HG03442 (cell line): Measurements from ENCODE around the gene TSKU.

Source experiments
- ATAC-seq: cut with Tn5 transposase; IDR thresholded peaks from one replicate; pipeline ENCODE4 v1.9.1; 2021; ENCODE audit warnings: mild to moderate bottlenecking, moderate library complexity; ENCODE audit not compliant: unreplicated experiment

The TSKU gene

DNA sequence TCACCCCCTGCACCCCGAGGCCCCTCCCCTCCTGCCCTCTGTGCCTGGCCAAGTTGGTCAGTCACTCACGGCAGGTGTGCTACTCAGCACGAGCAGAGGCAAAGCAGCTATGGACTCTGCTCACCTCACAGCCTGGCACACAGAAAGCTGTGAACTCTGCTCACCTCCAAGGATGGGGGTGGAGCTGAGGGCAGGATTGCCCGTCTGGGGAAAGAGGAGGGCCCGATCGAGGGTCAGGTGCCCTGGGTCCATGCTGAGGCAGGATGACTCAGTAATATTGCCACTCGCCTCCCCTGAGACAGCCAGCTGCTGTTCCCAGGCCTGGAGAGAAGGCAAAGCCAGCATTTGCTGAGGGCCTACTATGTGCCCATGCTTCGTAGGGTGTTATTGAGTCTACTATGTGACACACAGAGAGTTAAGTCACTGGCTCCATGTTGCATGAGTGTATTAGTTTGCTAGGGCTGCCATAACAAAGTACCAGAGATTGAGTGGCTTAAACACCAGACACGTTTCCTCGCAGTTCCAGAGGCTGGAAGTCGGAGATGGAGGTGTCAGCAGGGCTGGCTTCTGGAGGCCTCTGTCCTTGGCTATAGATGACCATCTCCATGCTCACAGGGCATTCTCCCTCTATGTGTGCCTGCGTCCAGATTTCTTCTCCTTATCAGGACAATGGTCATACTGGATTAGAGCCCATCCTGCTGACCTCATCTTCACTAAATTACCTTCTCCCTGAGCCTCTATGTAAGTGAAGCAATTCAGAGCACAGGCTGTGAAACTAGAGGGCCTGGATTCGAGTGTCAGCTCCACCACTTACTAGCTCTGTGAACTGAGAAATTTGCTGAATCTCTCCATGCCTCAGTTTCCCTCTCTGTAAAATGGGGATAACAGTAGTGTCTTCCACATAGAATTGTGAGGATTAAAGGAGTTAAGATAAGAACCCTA, 13.2 kb upstream of the TSKU start:
- no peak for ATAC-seq

DNA sequence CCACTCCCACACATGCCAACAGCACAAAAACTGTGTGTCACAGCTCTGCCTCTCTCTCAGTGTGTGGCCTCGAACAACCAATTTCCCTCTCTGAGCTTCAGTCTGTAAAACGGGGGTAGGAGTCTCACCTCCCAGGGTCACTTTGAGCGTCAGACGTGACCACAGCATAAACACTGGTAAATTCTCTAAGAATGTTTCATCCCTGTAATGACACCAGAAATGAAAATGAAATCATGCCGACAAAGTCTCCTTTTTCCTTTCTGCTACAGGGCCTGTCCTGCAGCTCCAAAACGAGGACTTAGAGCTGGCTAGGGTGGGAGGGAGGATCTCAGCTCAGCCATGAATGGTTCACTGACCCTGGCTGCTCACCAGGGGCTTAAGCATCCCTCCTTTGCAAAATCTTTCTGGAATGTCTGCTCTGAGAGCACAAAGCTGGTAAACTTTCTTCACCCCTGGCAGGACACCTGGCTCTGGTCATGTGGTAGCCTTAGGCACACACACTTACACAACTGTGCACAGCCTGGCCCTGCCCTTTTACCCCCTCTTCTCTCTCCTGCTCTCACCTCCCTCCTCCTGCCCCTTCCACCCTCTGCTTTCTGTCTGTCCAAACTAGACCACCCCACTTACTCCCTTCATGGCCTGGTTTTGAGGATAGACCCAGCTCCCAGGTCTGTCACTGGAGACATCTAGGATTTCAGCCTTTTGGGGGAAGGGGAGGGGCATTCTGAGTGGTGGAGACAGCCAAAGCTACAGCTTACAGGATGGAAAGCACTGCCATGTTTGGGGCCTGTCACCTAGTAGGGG, 12.3 kb upstream of the TSKU start:
- no peak for ATAC-seq

DNA sequence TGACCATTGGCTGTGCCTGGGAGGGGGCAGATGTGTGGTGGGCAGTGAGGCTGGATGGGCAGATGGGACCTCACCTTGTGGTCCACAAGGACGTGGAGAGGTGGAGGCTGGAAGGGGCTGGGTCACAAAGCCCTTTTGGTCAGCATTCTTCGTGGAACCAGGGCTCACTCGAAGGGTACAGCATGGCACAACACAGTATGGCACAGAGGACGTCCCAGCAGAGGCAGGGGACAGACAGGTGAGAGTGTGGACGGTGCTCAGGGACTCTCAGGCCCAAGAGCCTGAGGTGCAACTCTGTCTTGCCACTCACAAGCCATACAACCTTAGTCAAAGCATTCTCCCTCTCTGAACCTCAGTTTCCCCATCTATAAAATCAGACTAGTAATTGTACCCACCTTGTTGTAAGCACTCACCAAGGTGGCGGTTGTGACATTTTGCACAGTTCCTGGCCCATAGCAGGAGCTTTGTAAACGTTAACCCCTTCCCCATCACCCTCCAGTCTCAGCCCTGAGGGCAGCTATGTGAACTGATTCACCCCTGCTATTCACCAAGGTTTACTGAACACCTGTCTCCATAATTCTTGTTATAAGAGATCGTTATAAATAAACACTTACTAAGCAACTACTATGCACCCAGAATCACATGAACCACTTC, 11.6 kb upstream of the TSKU start:
- no peak for ATAC-seq

DNA sequence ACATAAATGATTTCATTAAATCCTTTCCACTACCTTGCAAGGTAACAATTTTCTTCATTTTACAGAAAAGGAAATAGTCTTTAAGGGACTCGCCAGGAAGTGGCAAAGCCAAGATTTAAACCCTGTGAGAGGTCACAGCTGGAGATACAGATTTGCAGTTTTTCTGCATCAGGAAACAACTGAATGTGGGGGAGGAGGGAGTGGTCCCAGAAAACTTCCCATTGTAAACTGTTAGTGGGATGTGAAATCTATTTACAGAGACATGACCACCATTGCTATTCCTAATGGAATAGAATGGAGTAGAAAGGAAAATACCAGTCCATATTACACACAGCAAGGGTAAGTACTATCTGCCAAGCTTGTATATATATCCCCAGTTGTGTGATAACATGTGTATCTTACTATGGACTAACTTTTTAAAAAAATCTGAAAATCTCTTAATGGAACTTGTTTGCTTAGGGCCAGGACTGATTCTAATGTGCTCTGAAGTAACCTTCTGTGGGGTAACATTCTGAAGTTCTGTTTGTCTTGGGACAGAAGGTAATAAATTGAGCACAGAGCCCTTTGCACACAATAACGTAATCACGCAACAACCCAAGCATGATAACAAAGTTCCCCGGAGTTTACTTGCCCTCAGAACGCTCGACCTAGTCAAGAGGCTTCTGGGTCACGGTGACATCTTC, 10.9 kb upstream of the TSKU start:
- ATAC-seq = no peak

DNA sequence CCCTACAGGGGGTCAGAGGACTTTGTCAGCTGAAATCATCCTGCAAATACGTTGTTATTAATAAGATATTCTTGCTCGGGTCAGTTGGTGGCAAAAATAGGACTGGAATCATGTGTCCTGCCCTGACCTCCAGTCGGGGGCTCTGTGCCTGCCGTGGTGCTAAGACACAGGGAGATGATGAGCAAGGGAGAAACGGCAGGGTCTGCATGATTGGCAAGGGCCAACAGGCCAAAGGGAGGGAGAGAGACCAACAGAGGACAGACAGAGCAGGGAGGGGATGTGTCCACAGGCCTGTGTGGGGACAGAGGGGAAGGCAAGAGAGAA, 10.4 kb upstream of the TSKU start:
- no peak for ATAC-seq

DNA sequence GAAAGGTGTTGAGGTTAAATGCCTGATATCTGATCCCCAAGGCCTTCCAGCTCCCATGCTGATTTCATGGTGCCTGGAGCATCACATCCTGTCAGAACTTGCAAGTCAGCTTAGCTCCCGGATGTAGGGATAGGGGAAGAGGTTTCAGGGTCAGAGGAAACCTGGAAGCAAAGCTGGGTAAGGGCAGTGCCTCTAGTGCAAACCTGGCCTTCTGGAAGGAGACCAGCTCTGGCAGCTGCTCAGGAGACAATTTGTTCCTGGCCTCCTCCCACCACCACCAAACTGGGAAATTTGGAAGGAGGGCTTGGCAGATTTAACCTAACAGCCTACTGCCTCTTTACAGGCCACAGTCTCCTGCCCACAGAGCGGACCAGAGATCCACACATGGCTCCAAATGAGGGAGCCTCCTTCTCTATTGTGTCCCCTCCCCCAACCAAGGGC, 9.2 kb upstream of the TSKU start:
- ATAC-seq = no peak

DNA sequence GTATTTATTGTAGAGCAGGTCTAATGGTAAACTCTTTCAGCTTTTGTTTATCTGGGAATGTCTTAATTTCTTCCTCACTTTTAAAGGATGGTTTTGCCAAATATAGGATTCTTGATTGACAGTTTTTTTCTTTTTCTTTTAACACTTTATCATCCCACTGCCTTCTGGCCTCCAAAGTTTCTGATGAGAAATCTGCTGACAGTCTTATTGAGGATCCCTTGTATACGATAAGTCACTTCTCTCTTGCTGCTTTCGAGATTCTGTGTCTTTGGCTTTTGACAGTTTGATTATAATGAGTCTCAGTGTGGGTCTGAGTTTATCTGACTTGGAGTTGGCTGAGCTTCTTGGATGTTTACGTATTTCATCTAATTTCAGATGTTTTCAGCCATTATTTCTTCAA, 6.7 kb upstream of the TSKU start:
- ATAC-seq = no peak

DNA sequence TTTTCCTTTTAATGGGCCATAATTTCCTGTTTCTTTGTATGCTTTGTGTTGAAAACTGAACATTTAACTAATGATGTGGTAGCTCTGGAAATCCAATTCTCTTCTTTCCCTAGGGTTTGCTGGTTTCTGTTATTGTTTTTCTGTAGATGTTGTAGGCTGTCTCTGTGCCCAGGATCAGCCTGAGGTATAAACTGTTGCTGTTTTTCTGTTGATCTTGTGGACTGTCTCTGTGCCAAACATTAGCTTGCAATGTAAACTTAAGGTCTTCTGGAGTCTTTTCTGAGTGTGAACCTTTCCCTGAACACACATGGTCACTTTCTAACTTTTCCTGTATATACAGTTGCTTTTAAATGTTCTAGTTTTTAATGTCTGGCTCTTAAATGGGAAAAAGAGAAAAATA, 5.9 kb upstream of the TSKU start:
- no peak for ATAC-seq

DNA sequence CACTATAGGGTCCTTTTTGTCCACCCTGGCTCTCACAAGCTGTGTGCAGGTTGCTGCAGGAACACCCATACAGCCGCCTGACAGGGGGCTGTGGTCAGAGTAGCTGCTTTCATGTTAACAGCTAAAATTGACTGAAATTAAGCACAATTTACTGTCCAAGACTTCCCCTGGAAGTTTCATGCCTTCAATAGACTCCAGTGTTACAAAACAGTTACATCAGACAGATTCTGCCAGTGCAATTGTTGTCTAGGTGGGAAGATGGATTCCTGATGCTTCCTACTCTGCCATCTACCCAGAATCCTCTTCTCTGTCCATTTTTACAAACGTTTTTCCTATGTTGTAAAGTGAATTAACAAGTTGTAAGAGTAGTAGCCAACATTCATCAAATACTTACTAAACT, 5.3 kb upstream of the TSKU start:
- no peak for ATAC-seq

DNA sequence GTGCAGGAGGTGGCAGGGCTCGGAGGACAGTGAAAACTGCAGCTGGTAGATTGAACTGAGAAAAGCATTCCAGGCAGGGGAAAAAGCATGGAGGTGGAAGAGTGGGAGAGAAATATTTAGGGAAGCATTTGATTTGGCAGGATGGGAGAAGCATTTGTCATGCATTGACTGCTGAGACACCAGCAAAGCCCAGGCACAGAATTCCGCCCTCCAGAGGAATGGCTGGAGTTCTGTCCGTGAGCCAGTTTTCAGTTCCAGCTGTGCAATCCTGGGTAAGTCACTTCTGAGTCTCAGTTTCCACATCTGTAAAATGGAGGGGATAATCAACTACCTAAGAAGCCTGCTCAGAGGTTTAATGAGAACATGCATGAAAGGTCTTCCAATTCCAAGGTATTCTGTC, 4.3 kb upstream of the TSKU start:
- ATAC-seq = no peak

DNA sequence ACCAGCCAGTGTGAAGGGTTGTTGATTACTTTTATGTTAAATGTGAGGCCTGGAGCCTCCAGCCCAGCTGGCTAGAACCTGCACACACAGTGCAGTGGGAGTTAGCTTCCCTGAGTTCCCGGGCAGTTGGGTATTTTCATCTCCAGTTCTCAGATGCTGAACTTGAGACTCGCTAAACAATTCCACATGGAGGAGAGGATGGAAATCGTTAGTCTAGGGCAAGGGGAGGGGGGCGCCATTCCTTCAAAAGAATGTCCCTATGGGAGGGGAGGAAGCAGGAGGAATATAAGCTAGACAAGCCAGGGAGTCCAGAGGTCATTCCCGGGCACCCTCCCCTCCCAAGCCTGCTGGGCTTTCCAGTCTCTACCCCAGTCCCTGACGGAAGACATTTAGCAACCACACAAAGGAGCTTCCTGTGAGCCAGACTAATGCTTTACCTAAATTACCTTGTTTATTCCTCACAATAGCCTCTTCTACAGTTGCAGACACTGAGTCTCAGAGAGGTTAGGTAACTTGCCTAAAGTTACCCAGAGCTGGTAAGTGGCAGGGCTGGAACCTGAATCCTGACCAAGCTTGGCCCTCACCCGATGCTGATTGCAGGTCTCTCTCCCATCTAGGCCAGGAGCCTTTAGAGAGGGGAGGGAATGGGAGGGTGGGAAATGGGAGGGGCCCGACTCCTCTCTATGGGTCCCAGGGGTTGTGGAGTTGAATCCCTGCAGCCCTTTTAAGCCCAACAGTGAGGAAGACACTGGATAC, 1.9 kb upstream of the TSKU start:
- no peak for ATAC-seq

DNA sequence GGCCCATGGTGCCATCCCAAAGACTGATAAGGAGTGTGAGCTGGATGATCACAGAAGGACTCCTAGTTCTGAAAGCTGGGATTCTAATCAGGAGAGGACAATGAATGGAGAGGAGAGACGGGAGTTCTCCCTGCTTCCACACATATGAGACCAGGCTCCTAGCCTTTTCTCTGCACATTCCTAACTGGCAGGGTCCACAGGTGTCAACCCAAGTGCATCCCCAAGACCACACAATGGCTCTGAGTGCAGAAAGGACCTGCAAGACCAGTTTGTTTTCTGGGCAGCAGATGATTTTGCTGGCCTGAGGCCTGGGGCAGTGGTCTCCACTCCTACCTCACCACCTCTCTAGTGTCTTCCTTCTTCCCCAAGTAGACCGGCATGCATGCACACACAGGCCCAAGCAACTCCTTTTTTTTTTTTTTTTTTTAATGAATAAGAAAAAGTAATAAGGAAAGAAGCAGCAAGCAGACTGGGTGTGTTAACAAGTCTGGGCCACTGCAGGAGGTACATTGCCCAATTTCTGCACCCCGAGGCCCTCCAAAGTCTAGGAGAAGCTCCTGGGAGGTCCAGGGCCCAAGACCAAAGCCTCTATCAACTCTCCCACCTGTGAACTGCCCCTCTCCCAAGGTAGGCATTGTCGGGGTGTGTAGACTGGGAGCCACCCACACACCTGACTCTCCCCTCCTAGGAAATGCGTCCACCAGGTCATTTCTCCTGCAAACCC, 1.2 kb upstream of the TSKU start:
- no peak for ATAC-seq

DNA sequence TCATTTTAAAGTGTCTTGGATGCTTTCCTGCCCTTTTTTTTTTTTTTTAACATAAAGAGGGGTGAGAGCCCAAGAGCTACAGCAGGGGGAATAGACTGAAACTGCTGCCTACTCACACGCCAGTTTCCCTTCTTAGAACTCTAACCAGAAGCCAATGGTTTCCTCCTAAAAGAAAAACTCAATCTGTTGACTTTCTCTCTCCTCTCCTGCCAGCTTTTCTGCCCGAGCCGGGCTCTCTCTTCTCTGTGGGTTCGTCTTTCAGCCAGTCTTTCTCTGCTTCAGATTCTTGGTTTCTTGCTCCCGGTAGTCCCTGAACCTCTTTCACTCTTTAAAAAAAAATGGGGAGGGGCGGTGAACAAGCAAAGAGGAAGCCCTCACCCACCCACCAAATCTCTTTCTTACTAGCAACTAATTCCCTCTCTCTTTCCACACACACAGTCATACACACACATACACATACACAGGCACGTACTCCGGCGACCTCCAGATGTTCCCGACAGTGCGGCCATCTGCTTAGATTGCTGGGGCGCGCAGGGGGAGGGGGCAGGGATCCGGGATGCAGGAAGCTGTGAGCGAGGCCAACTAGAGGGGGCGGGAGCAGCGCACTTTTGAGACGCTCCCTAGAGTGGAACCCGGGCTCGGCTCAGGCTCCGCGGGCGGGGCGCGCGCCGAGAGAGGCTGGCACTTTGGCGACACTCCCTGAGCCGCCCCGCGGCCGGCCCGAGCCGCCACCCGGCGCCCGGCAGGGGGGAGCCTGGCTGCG, 444 bp upstream of the TSKU start:
- no peak for ATAC-seq

DNA sequence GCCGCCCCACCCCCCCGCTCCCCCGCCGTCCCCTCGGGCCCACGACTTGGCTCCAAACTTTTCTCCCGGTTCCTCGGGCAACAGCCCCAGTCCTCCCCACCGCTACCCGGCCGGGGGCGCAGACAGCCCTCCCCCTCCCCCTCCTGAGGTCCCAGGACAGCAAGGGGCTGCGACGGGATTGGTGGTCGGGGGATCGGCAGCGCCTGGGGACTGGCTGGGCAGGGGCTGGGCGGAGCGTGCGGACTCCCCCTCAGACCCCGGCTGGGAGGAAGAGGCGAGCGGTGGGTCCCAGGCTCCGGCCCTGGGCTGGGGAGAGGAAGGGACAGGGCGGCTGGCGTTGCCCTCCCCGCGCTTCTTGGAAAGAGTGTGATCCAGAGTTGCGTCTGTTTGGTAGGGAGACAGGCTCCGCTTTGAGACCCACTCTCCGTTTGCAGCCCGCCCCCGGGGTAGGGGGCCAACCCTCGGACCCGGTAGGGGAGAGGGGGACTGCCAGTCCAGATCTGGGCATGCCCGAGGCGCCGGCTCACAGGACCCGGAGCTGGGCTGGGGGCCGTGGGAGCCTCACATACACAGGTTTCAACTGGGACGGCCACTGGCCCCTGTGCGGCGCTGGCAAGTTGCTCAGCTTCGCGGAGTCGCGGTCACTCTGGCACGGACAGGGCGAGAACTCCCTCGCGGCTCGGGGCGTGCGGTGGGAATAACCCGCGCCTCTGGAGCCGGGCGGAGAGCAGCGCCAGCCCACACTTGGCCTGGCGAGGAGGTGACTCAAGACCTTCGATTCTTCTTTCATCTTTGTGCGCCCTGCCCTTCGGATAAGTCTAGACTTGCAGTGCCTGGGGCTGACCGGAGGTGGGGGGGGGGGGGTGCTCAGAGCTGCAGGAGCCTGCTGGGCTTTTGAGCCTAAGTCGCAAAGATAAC, 999 bp downstream of the TSKU start:
- ATAC-seq = no peak

DNA sequence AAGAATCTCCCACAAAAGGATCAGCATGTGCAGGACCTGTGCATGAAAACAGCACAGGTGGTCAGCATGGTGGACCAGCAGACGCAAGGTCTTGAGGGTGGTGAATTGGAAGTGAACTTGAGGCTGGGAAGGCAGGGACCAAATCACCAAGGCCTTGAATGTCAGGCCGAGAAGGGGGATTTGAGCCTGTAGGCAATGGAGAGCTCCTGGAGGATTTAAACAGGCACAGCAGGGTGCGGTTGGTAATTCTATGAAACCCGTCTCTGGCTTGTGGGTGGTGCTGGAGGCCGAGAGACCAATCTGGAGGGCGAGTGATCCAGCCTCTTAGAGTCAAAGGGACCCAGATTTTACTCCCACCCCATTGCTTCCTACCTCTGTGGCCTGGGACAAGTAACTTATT, 2.4 kb downstream of the TSKU start:
- no peak for ATAC-seq

DNA sequence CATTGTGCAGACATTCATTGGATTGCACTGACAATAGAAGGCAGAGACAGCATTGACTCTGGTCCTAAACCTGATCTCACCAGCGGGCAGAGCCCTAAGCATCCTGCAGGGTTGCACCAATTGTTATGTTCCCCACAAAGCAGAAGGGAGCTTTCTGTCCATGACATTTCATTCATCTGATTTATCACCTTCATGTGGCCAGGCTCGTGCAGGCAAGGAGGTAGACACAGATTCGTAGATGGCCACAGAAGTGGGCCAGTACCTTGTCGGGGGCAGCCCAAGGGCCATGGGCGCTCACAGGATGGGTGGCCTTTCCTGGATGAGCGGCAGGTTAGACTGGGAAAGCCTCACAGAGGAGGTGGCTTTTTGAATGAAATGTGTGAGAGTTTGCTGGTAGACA, 2.9 kb downstream of the TSKU start:
- ATAC-seq = no peak

DNA sequence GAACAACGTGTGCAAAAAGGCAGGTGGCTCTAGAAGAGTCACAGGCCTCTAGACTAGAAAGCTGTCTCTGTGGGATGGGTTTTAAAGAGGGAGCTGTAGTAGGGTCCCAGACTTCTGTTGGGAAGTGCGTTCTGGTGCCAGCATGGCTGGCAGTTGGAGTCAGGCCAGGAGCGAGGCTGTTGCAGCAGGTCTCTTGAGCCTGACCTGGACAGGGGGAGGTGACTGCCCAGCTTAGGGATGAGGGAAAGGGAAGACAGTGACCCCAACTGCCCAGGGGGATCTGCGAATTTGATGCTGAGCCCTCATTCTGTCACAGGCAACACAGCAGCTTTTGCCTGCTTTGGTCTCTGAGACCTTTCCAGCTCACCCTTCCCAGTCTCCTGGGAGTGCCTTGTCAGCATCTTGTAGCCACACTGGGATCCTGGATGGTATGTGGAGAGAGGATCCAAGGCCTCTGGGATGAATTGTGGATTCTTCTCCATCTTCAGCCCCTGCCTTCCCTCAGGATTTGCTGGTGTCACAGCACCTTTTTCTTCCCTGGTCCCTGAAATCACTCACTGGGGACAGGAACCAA, 3.4 kb downstream of the TSKU start:
- no peak for ATAC-seq

DNA sequence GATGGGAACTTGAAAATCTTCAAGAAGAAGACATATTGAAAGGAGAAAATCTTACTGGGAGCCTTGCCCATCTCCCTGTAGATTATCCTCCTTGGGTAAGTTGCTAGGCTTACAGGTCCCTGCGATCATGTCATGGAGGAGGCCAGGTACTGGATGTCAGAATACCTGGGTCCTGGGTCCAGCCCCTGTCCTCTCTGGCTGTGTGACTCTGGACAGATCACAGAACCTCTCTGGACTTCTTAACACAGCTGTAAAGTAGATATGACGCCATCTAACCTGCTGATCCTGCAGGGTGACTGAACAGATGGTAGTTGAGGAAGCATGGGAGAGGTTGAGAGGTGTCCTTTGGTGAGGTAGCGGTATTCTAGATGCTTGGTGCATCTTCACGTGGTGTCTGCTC, 4.1 kb downstream of the TSKU start:
- no peak for ATAC-seq
